Right atrium auricular region (tissue), 2 donors: ENCODE measurements around the gene RASSF8. TPM values are rescaled to one million over a fixed set of nuclear protein-coding genes. Genes with fewer than 3 reads are reported as not detected.

Source experiments
- DNase-seq: peaks from one replicate; pipeline ENCODE4 v3.0.0-alpha.2; 2019; ENCODE audit warnings: low spot score
- H3K27ac ChIP-seq, 2 donors: fragments of 200-600 bp; sonication (generic); 1 replicate in 1 of 2; 2 replicates in 1 of 2; pipeline ENCODE4 v1.5.1; 2016 to 2019
- H3K27me3 ChIP-seq, 2 donors: fragments of 200-600 bp; sonication (generic); one replicate each; pipeline versions ENCODE4 v1.5.1 to v1.6.0; 2017 to 2019
- H3K36me3 ChIP-seq: fragments of 200-600 bp; sonication (generic); one replicate; pipeline ENCODE4 v1.5.1; 2016
- H3K4me1 ChIP-seq, 2 donors: fragments of 200-600 bp; sonication (generic); one replicate each; pipeline versions ENCODE4 v1.5.1 to v1.6.0; 2017 to 2019
- H3K4me3 ChIP-seq, 2 donors: fragments of 200-600 bp; sonication (generic); 1 replicate in 1 of 2; 2 replicates in 1 of 2; pipeline ENCODE4 v1.5.1; 2017 to 2019; ENCODE audit warnings: mild to moderate bottlenecking in 1 of 2, moderate library complexity in 1 of 2
- H3K9me3 ChIP-seq, 2 donors: fragments of 200-600 bp; sonication (generic); one replicate each; pipeline ENCODE4 v1.5.1; 2019
- total RNA-seq, 2 donors: library from RNA; depleted of rRNA; stranded (reverse); fragments of >200 nt; gene quantifications; one replicate each; pipeline ENCODE4 v1.1.0, GENCODE V29; 2016
- TF ChIP-seq, protein P1 (sequence below), 2 donors: fragments of 200-600 bp; sonication (generic); IDR thresholded peaks; one replicate each; pipeline ENCODE4 v1.5.1; 2019; ENCODE audit warnings: antibody characterized with exemption in 2 of 2

RASSF8 gene
- total RNA-seq, 2 donors from 2014 or later, result 44.4 to 67.4 TPM

DNA sequence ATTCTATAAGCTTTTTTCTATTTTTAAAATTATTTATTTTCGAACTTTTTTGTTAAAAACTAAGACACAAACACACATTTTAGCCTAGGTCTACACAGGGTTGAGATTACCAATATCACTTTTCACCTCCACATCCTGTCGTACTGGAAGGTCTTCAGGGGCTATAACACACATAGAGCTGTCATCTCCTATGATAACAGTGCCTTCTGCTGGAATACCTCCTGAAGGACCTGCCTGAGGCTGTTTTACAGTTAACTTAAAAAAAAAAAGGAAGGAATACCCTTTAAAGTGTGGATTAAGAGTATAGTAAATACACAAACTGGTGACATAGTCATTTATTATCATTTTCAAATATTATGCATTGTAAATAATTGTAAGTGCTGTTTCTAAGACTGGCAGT lies 43.0 kb downstream of the RASSF8 start:
- Histone ChIP-seq H3K27me3 (no peaks in the 10 kb centered on the region), H3K4me3 (no peak overlapping the region), H3K27ac (no peak overlapping the region), H3K9me3 (peaks cover 6 to 11% of the 10 kb centered on the region in 2 donors), H3K4me1 (peaks cover 0 to 7% of the 10 kb centered on the region in 2 donors), H3K36me3 (no peaks in the 10 kb centered on the region)
- TF ChIP-seq, protein P1, sequence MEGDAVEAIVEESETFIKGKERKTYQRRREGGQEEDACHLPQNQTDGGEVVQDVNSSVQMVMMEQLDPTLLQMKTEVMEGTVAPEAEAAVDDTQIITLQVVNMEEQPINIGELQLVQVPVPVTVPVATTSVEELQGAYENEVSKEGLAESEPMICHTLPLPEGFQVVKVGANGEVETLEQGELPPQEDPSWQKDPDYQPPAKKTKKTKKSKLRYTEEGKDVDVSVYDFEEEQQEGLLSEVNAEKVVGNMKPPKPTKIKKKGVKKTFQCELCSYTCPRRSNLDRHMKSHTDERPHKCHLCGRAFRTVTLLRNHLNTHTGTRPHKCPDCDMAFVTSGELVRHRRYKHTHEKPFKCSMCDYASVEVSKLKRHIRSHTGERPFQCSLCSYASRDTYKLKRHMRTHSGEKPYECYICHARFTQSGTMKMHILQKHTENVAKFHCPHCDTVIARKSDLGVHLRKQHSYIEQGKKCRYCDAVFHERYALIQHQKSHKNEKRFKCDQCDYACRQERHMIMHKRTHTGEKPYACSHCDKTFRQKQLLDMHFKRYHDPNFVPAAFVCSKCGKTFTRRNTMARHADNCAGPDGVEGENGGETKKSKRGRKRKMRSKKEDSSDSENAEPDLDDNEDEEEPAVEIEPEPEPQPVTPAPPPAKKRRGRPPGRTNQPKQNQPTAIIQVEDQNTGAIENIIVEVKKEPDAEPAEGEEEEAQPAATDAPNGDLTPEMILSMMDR (IDR thresholded peaks at IDR 0.05), result no peak
- DNase-seq, result no peak

DNA sequence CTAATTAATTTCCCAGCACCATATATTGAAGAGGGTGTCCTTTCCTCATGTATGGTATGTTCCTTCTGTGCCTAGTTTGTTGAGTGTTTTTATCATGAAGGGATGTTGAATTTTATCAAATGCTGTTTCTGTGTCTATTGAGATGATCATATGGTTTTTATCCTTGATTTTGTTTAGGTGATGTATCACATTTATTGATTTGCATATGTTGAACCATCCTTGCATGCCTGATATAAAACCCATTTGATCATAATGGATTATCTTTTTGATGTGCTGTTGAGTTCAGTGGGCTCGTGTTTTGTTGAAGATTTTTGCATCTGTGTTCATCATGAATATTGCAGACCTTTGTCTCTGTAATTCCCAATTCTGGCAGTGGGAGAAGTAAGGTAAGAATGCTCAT lies 44.6 kb downstream of the RASSF8 start:
- Histone ChIP-seq H3K27ac (no peak overlapping the region), H3K27me3 (no peaks in the 10 kb centered on the region), H3K4me3 (no peak overlapping the region), H3K4me1 (peaks cover 0 to 16% of the 10 kb centered on the region in 2 donors), H3K9me3 (peaks cover 6 to 11% of the 10 kb centered on the region in 2 donors), H3K36me3 (no peaks in the 10 kb centered on the region)
- TF ChIP-seq, protein P1 (IDR thresholded peaks at IDR 0.05), result no peak
- DNase-seq, result no peak

DNA sequence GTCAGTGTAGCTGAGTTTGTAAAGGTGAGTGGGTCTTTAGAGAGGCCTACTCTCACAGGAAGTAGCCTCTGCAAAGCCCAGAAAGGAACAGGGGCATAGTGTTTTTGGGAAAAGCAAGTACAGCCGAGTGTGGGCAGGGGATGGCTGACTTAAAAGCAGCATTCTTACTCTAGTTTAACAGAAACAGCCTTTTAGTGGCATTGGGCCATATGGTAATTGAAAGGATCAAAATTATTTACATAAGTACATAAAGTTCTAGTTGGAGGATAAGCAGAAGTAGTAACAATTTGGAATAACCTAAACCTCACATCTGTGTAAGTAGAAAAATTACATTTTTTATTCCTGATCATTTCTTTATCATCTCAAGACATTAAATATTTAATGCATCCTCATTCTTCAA lies 49.1 kb downstream of the RASSF8 start:
- H3K27ac ChIP-seq, result peak overlapping the region in 1 of 2 donors; percentile 50
- H3K27me3 ChIP-seq, result no peaks in the 10 kb centered on the region
- H3K4me1 ChIP-seq, result peaks cover 0 to 52% of the 10 kb centered on the region in 2 donors
- H3K4me3 ChIP-seq, result no peak overlapping the region
- H3K36me3 ChIP-seq, result no peaks in the 10 kb centered on the region
- DNase-seq, result no peak
- peaks cover 6 to 8% of the 10 kb centered on the region in 2 donors for H3K9me3 ChIP-seq
- TF ChIP-seq, protein P1 (IDR thresholded peaks at IDR 0.05), result no peak

DNA sequence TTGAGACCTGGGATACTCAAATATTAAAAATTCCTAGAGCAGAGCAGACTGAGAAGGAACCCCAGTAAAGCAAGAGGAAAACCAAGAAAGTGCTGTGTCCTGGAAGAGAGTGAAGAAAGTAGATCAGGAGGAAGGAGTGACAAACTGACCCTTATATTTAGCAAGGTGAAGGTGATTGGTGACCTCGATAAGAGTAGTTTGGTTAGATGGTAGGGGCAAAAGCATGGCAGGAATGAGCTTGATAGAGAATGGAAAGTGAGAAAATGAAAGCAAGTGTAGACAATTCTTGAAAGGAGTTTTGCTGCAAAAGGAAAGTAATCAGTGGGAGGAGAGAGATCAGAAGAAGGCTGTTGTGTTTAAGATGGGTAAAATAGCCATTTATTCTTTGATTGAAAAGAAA lies 51.1 kb downstream of the RASSF8 start:
- Histone ChIP-seq H3K27me3 (no peaks in the 10 kb centered on the region), H3K4me1 (peaks cover 0 to 52% of the 10 kb centered on the region in 2 donors)
- TF ChIP-seq, protein P1 (IDR thresholded peaks at IDR 0.05), result no peak

DNA sequence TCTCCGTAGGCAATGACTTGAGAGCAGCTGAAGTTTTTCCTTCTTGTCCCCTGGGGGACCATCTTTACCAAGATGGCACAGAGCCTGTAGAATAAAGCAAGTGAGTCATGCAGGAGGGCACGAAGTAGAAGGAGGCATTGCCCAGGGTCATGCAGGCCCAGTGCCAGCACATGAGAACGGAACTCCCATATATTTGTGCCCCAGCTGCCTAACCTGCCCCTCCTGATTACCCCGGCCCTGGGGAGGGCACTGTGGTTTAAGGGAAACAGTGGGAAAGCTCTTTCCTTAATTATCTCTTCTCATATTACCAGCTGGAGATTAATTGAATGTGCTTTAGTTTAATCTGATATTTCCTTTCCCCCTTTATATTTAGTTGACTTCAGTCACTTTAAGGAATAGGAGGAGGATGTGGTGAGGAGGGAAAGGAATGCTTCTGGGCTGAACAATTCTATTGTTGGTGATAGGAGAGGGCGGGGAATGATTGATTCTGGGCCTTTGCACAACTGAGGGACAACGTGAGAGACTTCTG lies 51.9 kb downstream of the RASSF8 start:
- Histone ChIP-seq H3K4me3 (no peak overlapping the region), H3K27me3 (no peaks in the 10 kb centered on the region), H3K27ac (peak overlapping the region; percentile 60 to 88), H3K36me3 (no peaks in the 10 kb centered on the region), H3K9me3 (no peaks in the 10 kb centered on the region), H3K4me1 (peaks cover 0 to 52% of the 10 kb centered on the region in 2 donors)
- no peak for DNase-seq
- TF ChIP-seq, protein P1 (IDR thresholded peaks at IDR 0.05), result no peak

More for the DNA sequence above, 51.1 kb downstream of the RASSF8 start:
- no peak overlapping the region for H3K4me3 ChIP-seq
- peak overlapping the region in 1 of 2 donors; percentile 88 for H3K27ac ChIP-seq
- no peak for DNase-seq
- no peaks in the 10 kb centered on the region for H3K9me3 ChIP-seq
- H3K36me3 ChIP-seq, result no peaks in the 10 kb centered on the region

DNA sequence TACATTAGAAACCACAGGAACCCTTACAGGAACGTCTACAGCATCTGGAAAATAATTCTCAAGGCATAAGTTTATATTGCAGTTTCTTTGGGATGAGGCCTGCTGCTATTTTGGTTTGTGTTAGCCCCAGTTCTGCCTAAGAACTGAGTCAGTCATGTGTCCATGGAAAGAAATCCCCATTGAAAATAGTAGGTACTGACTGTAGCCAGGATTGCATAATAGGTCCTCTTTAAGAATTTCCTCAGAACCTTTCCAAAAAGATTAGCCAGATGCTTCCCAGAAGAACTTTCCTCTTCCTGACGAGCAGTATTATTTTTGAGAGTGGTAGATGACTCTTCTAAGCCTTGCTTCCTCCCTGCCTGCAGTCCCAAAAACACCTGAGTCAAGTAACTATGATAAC lies 52.6 kb downstream of the RASSF8 start:
- DNase-seq, result no peak
- Histone ChIP-seq H3K4me1 (peaks cover 0 to 52% of the 10 kb centered on the region in 2 donors), H3K27me3 (no peaks in the 10 kb centered on the region), H3K36me3 (no peaks in the 10 kb centered on the region), H3K4me3 (no peak overlapping the region), H3K27ac (peak overlapping the region; percentile 60 to 88), H3K9me3 (no peaks in the 10 kb centered on the region)
- TF ChIP-seq, protein P1 (IDR thresholded peaks at IDR 0.05), result no peak
